DOHH2 (cell line): ENCODE measurements around the gene UCMA.
"Not testable (repeated sequence)": the region's sequence is repeated elsewhere in the genome, so short reads cannot be mapped to it uniquely, and the experiment has no call there.

Experiments used
- H3F3A ChIP-seq: fragments of 200-600 bp; sonication (generic), shearing (Covaris generic); 2 replicates; pipeline ENCODE4 v1.6.0; 2016; ENCODE audit warnings: antibody characterized with exemption, mild to moderate bottlenecking; ENCODE audit not compliant: control insufficient read depth, insufficient read depth
- H3K27ac ChIP-seq: fragments of 200-600 bp; sonication (generic); 2 replicates; pipeline ENCODE4 v1.5.1; 2014; ENCODE audit warnings: low read depth, mild to moderate bottlenecking, low read length, moderate library complexity
- H3K27me3 ChIP-seq: fragments of 200-600 bp; sonication (generic); 2 replicates; pipeline ENCODE4 v1.6.1; 2014; ENCODE audit warnings: mild to moderate bottlenecking, low read length, mixed read lengths; ENCODE audit not compliant: control insufficient read depth
- H3K36me3 ChIP-seq: fragments of 200-600 bp; sonication (generic); 2 replicates; pipeline ENCODE4 v1.6.1; 2014; ENCODE audit warnings: mild to moderate bottlenecking, low read length, moderate library complexity, mixed read lengths; ENCODE audit not compliant: control insufficient read depth
- H3K4me1 ChIP-seq: fragments of 200-600 bp; sonication (generic); 2 replicates; pipeline ENCODE4 v1.6.1; 2014; ENCODE audit warnings: mild to moderate bottlenecking, low read length, mixed read lengths; ENCODE audit not compliant: control insufficient read depth
- H3K4me2 ChIP-seq: fragments of 200-600 bp; sonication (generic); 2 replicates; pipeline ENCODE4 v1.6.0; 2014; ENCODE audit warnings: mild to moderate bottlenecking, low read length, moderate library complexity
- H3K4me3 ChIP-seq: fragments of 200-600 bp; sonication (generic); 2 replicates; pipeline ENCODE4 v1.5.1; 2014; ENCODE audit warnings: mild to moderate bottlenecking, low read length, mixed read lengths
- H3K79me2 ChIP-seq: fragments of 200-600 bp; sonication (generic); 2 replicates; pipeline ENCODE4 v1.6.1; 2014; ENCODE audit warnings: mild to moderate bottlenecking, low read length, mixed read lengths; ENCODE audit not compliant: control insufficient read depth
- H3K9me2 ChIP-seq: fragments of 200-600 bp; sonication (generic); replicated peaks from 2 replicates; pipeline ENCODE4 v1.6.1; 2014; ENCODE audit warnings: mild to moderate bottlenecking, low read length, mixed read lengths; ENCODE audit not compliant: control insufficient read depth
- H3K9me3 ChIP-seq: fragments of 200-600 bp; sonication (generic); 2 replicates; pipeline ENCODE4 v1.6.1; 2014; ENCODE audit warnings: antibody characterized with exemption, low read length, mixed read lengths; ENCODE audit not compliant: control insufficient read depth, insufficient read depth
- H4K20me1 ChIP-seq: fragments of 200-600 bp; sonication (generic); 2 replicates; pipeline ENCODE4 v1.6.0; 2014; ENCODE audit warnings: low read depth, mild to moderate bottlenecking, antibody characterized with exemption, low read length, moderate library complexity; ENCODE audit not compliant: control insufficient read depth, insufficient read depth
- CTCF ChIP-seq: fragments of 200-600 bp; sonication (generic); IDR thresholded peaks from one replicate; pipeline ENCODE4 v1.5.1; 2014; ENCODE audit warnings: antibody characterized with exemption, mild to moderate bottlenecking, low read depth, low read length; ENCODE audit not compliant: poor library complexity, severe bottlenecking
- EZH2phosphoT487 ChIP-seq: fragments of 200-600 bp; sonication (generic); IDR thresholded peaks from 2 replicates; pipeline ENCODE4 v1.6.1; 2017; ENCODE audit warnings: borderline replicate concordance, mild to moderate bottlenecking, antibody characterized with exemption, low read length, moderate library complexity, mixed read lengths

Gene UCMA

GRCh38 chr10:13241613-13242012 is 7.4 kb upstream of the UCMA start:
- H3K4me2 ChIP-seq, result no peak overlapping the region
- H4K20me1 ChIP-seq, result no peaks in the 10 kb centered on the region
- H3K36me3 ChIP-seq, result no peaks in the 10 kb centered on the region
- H3K9me2 ChIP-seq, result no peaks in the 10 kb centered on the region
- no peaks in the 10 kb centered on the region for H3K79me2 ChIP-seq
- no peaks in the 10 kb centered on the region for H3K27me3 ChIP-seq
- no peaks in the 10 kb centered on the region for H3K4me1 ChIP-seq
- no peak overlapping the region for H3K27ac ChIP-seq
- TF ChIP-seq EZH2phosphoT487 (no peak), CTCF (no peak)
- no peaks in the 10 kb centered on the region for H3F3A ChIP-seq
- no peak overlapping the region for H3K4me3 ChIP-seq
- no peaks in the 10 kb centered on the region for H3K9me3 ChIP-seq

- no peak for TF ChIP-seq EZH2phosphoT487
- TF ChIP-seq CTCF, result no peak
- H3K9me3 ChIP-seq, result no peaks in the 10 kb centered on the region
- no peak overlapping the region for H3K4me3 ChIP-seq
- no peaks in the 10 kb centered on the region for H4K20me1 ChIP-seq
- H3K4me1 ChIP-seq, result no peaks in the 10 kb centered on the region
- no peaks in the 10 kb centered on the region for H3K79me2 ChIP-seq
- H3K27me3 ChIP-seq, result no peaks in the 10 kb centered on the region
- no peaks in the 10 kb centered on the region for H3K9me2 ChIP-seq
- no peak overlapping the region for H3K27ac ChIP-seq
- H3K4me2 ChIP-seq, result no peak overlapping the region
- H3K36me3 ChIP-seq, result no peaks in the 10 kb centered on the region
- H3F3A ChIP-seq, result no peaks in the 10 kb centered on the region
These were observed 5.7 kb upstream of the UCMA start for GRCh38 chr10:13239923-13240322.

GRCh38 chr10:13238271-13239077 is 4.3 kb upstream of the UCMA start:
- no peak overlapping the region for H3K4me2 ChIP-seq
- H3K27ac ChIP-seq, result no peak overlapping the region
- H3K9me3 ChIP-seq, result no peaks in the 10 kb centered on the region
- no peaks in the 10 kb centered on the region for H3F3A ChIP-seq
- H3K36me3 ChIP-seq, result no peaks in the 10 kb centered on the region
- H3K9me2 ChIP-seq, result no peaks in the 10 kb centered on the region
- H4K20me1 ChIP-seq, result no peaks in the 10 kb centered on the region
- no peaks in the 10 kb centered on the region for H3K79me2 ChIP-seq
- no peak overlapping the region for H3K4me3 ChIP-seq
- H3K27me3 ChIP-seq, result no peaks in the 10 kb centered on the region
- TF ChIP-seq CTCF (no peak), EZH2phosphoT487 (no peak)
- H3K4me1 ChIP-seq, result no peaks in the 10 kb centered on the region

GRCh38 chr10:13236638-13237037 is 2.5 kb upstream of the UCMA start:
- H3K4me3 ChIP-seq, result no peak overlapping the region
- H3K27me3 ChIP-seq, result no peaks in the 10 kb centered on the region
- H3K9me2 ChIP-seq, result no peaks in the 10 kb centered on the region
- no peak for TF ChIP-seq EZH2phosphoT487
- TF ChIP-seq CTCF, result no peak
- no peaks in the 10 kb centered on the region for H3K36me3 ChIP-seq
- no peaks in the 10 kb centered on the region for H3K4me1 ChIP-seq
- H3K9me3 ChIP-seq, result no peaks in the 10 kb centered on the region
- no peaks in the 10 kb centered on the region for H4K20me1 ChIP-seq
- H3K27ac ChIP-seq, result no peak overlapping the region
- H3F3A ChIP-seq, result no peaks in the 10 kb centered on the region
- H3K4me2 ChIP-seq, result no peak overlapping the region
- H3K79me2 ChIP-seq, result no peaks in the 10 kb centered on the region

GRCh38 chr10:13234736-13235135 is 562 bp upstream of the UCMA start:
- H3K36me3 ChIP-seq, H3K4me2 ChIP-seq, H3K9me2 ChIP-seq, H3F3A ChIP-seq, H3K79me2 ChIP-seq, H3K4me1 ChIP-seq, H3K27ac ChIP-seq, H3K27me3 ChIP-seq, H3K9me3 ChIP-seq, H3K4me3 ChIP-seq, H4K20me1 ChIP-seq: not testable (repeated sequence)
